ENCODE data around the gene REELD1.

Gene REELD1

DNA sequence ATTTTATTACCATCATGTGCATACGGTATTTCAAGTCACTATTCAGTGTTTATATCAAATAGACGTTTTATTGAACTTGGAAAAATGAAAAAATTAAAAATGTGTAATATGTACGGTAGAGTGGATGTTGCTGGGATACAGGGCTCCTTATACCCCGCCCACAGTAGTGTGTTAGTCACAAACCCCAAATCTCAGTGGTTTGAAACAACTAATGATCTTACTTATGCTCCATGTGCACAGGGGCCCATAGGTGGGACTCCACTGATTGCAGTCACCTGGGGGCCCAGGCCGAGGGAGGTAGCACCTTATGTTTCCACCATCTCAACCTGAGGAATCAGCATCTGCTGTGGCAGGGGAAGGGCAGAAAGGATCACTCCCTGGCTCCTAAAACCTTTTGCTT lies 20.7 kb upstream of the REELD1 start:
- no peak for ATAC-seq
- TF ChIP-seq PPARA (CRISPR knock-in tag; IDR thresholded peaks at IDR 0.05; ENCODE audit: borderline replicate concordance) = no peak

- ATAC-seq = no peak
- TF ChIP-seq TOX (CRISPR knock-in tag; IDR thresholded peaks at IDR 0.05; ENCODE audit: borderline replicate concordance) = no peak
- TF ChIP-seq OSR1 (CRISPR knock-in tag; IDR thresholded peaks at IDR 0.05) = no peak
- no peak for TF ChIP-seq ZNF8 (CRISPR knock-in tag; IDR thresholded peaks at IDR 0.05)
- TF ChIP-seq PPARA (CRISPR knock-in tag; IDR thresholded peaks at IDR 0.05; ENCODE audit: borderline replicate concordance) = no peak
- TF ChIP-seq ISL1 (CRISPR knock-in tag; IDR thresholded peaks at IDR 0.05) = no peak
- TF ChIP-seq CSRNP3 (CRISPR knock-in tag; IDR thresholded peaks at IDR 0.05) = no peak
- TF ChIP-seq ARNTL (CRISPR knock-in tag; IDR thresholded peaks at IDR 0.05; ENCODE audit: borderline replicate concordance, low read depth) = no peak
- no peak for TF ChIP-seq GLIS3 (CRISPR knock-in tag; IDR thresholded peaks at IDR 0.05)
- TF ChIP-seq BACH2 (CRISPR knock-in tag; IDR thresholded peaks at IDR 0.05; ENCODE audit: borderline replicate concordance) = no peak
- TF ChIP-seq CSDC2 (CRISPR knock-in tag; IDR thresholded peaks at IDR 0.05) = no peak
- no peak for TF ChIP-seq ZFP3 (CRISPR knock-in tag; IDR thresholded peaks at IDR 0.05)
These were observed 20.1 kb upstream of the REELD1 start for GRCh38 chr4:146194212-146194611.

- TF ChIP-seq ZFP3 (CRISPR knock-in tag; IDR thresholded peaks at IDR 0.05) = no peak
- TF ChIP-seq CSRNP3 (CRISPR knock-in tag; IDR thresholded peaks at IDR 0.05) = no peak
- TF ChIP-seq ZC3H10 (CRISPR knock-in tag; IDR thresholded peaks at IDR 0.05) = no peak
- TF ChIP-seq SNAI2 (CRISPR knock-in tag; IDR thresholded peaks at IDR 0.05) = no peak
- TF ChIP-seq RARB (CRISPR knock-in tag; IDR thresholded peaks at IDR 0.05) = no peak
- no peak for TF ChIP-seq TOX (CRISPR knock-in tag; IDR thresholded peaks at IDR 0.05; ENCODE audit: borderline replicate concordance)
- TF ChIP-seq OSR1 (CRISPR knock-in tag; IDR thresholded peaks at IDR 0.05) = no peak
- TF ChIP-seq ARNTL (CRISPR knock-in tag; IDR thresholded peaks at IDR 0.05; ENCODE audit: borderline replicate concordance, low read depth) = no peak
- no peak for TF ChIP-seq CREB5 (CRISPR knock-in tag; IDR thresholded peaks at IDR 0.05; ENCODE audit: low read depth)
- no peak for TF ChIP-seq ZNF565 (CRISPR knock-in tag; conservative IDR thresholded peaks at IDR 0.05; ENCODE audit: low read depth)
- no peak for TF ChIP-seq ZNF70 (CRISPR knock-in tag; IDR thresholded peaks at IDR 0.05)
- TF ChIP-seq ESRRG (CRISPR knock-in tag; IDR thresholded peaks at IDR 0.05) = no peak
- TF ChIP-seq ZNF8 (CRISPR knock-in tag; IDR thresholded peaks at IDR 0.05) = no peak
- TF ChIP-seq ISL1 (CRISPR knock-in tag; IDR thresholded peaks at IDR 0.05) = no peak
- no peak for TF ChIP-seq CSDC2 (CRISPR knock-in tag; IDR thresholded peaks at IDR 0.05)
- TF ChIP-seq PPARA (CRISPR knock-in tag; IDR thresholded peaks at IDR 0.05; ENCODE audit: borderline replicate concordance) = no peak
- ATAC-seq = no peak
These were observed 11.7 kb upstream of the REELD1 start for GRCh38 chr4:146202665-146203064.

DNA sequence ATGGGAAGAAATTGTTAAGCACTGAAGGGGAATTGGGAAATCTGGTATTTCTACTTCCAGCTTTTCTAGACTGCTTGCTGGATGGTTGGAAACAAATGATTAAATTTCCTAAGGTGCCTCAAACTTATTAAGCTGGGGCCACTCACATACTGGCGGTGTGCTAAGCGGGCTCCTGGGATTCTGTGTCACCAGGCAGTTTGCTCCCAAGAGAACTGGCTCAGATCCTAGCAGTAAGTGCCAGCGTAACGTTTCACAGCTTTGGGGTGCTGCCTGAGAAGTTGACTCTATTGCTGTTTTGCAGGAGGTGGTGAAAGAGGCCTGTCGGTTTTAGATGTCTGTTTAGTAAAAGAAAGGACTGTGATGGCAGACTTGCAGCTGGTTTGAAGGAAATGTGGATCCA lies 6.9 kb upstream of the REELD1 start:
- TF ChIP-seq ZFP30 (CRISPR knock-in tag; IDR thresholded peaks at IDR 0.05) (no peak), ZFP3 (CRISPR knock-in tag; IDR thresholded peaks at IDR 0.05) (no peak), TCF4 (CRISPR knock-in tag; IDR thresholded peaks at IDR 0.05; ENCODE audit: borderline replicate concordance) (no peak), BACH2 (CRISPR knock-in tag; IDR thresholded peaks at IDR 0.05; ENCODE audit: borderline replicate concordance) (no peak)
- ATAC-seq = no peak

DNA sequence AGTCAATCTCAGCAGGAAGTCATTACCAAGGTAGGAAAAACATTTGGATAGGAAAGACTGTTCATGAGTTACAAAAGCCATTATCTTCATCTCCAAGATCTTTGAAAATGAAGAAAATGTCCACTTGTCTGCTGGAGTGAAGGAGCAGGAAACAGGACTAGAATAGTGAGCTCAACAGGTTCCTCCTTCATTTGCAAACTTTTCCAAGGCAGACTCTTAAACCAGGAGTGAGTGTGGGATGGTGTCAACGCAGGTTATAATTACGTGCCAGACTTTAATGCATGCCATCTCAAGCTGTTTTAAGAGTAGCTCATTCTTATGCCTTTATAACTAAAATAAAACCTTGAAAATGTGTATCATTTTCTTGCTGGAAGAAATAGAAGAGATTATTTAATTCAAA lies 3.4 kb upstream of the REELD1 start:
- no peak for ATAC-seq
- no peak for TF ChIP-seq GLIS3 (CRISPR knock-in tag; IDR thresholded peaks at IDR 0.05)
- no peak for TF ChIP-seq ZFP30 (CRISPR knock-in tag; IDR thresholded peaks at IDR 0.05)
- no peak for TF ChIP-seq RARB (CRISPR knock-in tag; IDR thresholded peaks at IDR 0.05)
- TF ChIP-seq ZC3H10 (CRISPR knock-in tag; IDR thresholded peaks at IDR 0.05) = no peak
- no peak for TF ChIP-seq ZNF70 (CRISPR knock-in tag; IDR thresholded peaks at IDR 0.05)
- TF ChIP-seq TOX (CRISPR knock-in tag; IDR thresholded peaks at IDR 0.05; ENCODE audit: borderline replicate concordance) = no peak
- TF ChIP-seq POU6F1 (CRISPR knock-in tag; IDR thresholded peaks at IDR 0.05; ENCODE audit: borderline replicate concordance, low read depth) = no peak
- no peak for TF ChIP-seq ZNF8 (CRISPR knock-in tag; IDR thresholded peaks at IDR 0.05)
- TF ChIP-seq BACH2 (CRISPR knock-in tag; IDR thresholded peaks at IDR 0.05; ENCODE audit: borderline replicate concordance) = no peak
- TF ChIP-seq PATZ1 (CRISPR knock-in tag; IDR thresholded peaks at IDR 0.05; ENCODE audit: borderline replicate concordance) = no peak
- no peak for TF ChIP-seq ZFP3 (CRISPR knock-in tag; IDR thresholded peaks at IDR 0.05)
- TF ChIP-seq, protein P1, sequence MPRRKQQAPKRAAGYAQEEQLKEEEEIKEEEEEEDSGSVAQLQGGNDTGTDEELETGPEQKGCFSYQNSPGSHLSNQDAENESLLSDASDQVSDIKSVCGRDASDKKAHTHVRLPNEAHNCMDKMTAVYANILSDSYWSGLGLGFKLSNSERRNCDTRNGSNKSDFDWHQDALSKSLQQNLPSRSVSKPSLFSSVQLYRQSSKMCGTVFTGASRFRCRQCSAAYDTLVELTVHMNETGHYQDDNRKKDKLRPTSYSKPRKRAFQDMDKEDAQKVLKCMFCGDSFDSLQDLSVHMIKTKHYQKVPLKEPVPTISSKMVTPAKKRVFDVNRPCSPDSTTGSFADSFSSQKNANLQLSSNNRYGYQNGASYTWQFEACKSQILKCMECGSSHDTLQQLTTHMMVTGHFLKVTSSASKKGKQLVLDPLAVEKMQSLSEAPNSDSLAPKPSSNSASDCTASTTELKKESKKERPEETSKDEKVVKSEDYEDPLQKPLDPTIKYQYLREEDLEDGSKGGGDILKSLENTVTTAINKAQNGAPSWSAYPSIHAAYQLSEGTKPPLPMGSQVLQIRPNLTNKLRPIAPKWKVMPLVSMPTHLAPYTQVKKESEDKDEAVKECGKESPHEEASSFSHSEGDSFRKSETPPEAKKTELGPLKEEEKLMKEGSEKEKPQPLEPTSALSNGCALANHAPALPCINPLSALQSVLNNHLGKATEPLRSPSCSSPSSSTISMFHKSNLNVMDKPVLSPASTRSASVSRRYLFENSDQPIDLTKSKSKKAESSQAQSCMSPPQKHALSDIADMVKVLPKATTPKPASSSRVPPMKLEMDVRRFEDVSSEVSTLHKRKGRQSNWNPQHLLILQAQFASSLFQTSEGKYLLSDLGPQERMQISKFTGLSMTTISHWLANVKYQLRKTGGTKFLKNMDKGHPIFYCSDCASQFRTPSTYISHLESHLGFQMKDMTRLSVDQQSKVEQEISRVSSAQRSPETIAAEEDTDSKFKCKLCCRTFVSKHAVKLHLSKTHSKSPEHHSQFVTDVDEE (CRISPR knock-in tag; IDR thresholded peaks at IDR 0.05) = no peak
